Measurements from ENCODE around the gene SESN3.
"Not testable (repeated sequence)": the region's sequence is repeated elsewhere in the genome, so short reads cannot be mapped to it uniquely, and the experiment has no call there.

SESN3 gene

DNA sequence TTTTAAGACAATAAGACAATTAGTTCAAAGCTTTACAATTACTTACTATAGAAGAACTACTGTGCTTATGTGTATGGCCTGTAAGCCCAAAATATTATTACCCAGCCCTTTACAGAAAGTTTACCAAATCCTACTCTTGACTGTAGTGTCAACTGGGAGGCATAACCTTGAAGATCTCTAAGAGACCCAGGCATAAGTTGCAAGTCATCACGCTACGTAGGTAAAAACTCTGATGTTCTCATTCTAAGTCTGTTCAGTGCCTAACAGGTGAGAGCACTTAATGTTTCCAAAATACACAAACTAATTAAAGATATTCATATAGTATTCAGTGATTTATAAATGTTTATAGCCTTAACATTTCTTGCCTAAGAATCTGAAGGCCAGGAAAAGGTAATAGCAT, 12.9 kb downstream of the SESN3 start:
- DNase-seq (ENCODE audit: low spot score): no peak

- DNase-seq (ENCODE audit: low spot score): no peak
These were observed 18.4 kb downstream of the SESN3 start for GRCh38 chr11:95212609-95213008.

- DNase-seq (ENCODE audit: low spot score): not testable (repeated sequence)
These were observed 21.5 kb downstream of the SESN3 start for GRCh38 chr11:95209535-95209934.

- DNase-seq (ENCODE audit: low spot score): no peak
These were observed 30.1 kb downstream of the SESN3 start for GRCh38 chr11:95200781-95201457.

GRCh38 chr11:95195831-95196230, 35.2 kb downstream of the SESN3 start:
- no peak for DNase-seq (ENCODE audit: low spot score)

GRCh38 chr11:95193541-95193940, 37.5 kb downstream of the SESN3 start:
- no peak for DNase-seq (ENCODE audit: low spot score)

- DNase-seq (ENCODE audit: low spot score): no peak
These were observed 38.3 kb downstream of the SESN3 start for GRCh38 chr11:95192717-95193116.

DNA sequence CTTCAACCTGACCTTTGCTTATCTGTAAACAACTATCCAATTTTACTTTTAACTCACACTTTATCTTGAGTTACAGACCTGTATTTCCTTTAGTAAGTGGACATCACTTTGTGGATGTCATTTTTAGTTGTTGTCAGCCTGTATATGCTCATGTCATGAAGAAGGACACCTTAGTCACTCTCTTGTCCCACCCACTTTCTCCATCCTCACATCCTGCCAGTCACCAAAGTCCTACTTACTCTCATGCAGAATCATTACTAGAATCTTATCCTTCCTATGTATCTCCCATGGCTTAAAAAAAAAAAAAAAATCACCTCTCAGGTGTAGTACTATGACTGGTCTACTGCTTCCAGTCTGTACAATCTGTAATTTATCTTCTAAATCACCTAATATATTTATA, 43.3 kb downstream of the SESN3 start:
- DNase-seq (ENCODE audit: low spot score): no peak

DNA sequence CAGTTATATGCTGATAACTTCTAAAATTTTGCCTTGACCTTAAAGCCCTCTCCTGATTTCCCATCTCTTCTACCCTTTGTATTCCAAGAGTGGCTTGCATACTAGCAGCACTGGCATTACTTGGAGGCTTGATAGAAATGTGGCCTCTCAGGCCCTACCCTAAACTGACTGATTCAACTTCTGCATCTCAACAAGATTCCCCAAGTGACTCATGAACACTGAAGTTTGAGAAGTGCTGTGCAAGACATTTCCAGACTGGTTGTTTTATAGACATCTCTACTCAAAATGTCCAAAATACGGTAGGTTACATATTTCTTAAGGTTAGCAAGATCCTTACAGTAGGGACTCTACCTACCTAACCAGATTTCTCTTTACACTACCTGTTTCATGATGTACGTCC, 48.6 kb downstream of the SESN3 start:
- DNase-seq (ENCODE audit: low spot score): no peak

- DNase-seq (ENCODE audit: low spot score): no peak
These were observed 55.1 kb downstream of the SESN3 start for GRCh38 chr11:95175818-95176380.

- no peak for DNase-seq (ENCODE audit: low spot score)
These were observed 60.7 kb downstream of the SESN3 start for GRCh38 chr11:95170294-95170693.

DNA sequence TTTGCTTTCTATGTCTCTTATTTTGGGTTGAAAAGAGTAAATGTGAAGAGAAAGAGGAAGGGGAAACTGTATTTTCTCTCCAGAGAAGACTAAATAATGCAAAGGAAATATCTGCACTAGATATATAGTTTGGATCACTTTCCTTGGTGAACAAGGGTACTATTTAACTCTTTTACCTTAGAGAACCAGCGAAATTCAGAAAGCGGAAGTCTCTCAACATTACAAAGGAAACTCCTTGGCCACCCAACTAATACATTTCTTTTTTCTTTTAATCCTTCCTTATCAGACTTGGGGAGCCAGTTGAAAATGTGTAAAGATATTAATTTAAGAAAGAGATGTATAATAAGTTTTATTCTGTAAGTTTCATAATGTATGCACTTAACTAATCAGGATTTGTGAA, 64.2 kb downstream of the SESN3 start:
- DNase-seq (ENCODE audit: low spot score): no peak

GRCh38 chr11:95165638-95166037, 65.4 kb downstream of the SESN3 start:
- DNase-seq (ENCODE audit: low spot score): no peak

GRCh38 chr11:95163106-95163505, 67.9 kb downstream of the SESN3 start:
- no peak for DNase-seq (ENCODE audit: low spot score)

DNA sequence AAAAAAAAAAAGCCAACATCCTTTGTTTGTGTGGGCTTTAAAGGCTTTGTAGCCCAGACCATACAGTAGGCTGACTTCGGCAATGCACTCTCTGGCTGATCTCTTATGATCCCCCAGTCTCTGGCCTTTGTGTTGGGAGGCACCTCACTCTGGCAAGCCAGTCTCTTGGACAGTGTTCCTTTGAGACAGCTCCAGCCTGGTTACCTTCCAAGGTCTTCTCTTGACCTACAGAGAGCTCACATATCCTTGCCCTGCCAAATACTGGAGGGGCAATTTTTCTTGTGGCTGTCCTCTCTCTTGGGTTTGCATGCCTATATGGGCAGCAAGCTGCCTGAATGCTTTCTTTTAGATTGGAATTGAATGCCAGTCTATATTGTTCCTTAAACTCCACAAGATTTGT, 69.8 kb downstream of the SESN3 start:
- no peak for DNase-seq (ENCODE audit: low spot score)

DNA sequence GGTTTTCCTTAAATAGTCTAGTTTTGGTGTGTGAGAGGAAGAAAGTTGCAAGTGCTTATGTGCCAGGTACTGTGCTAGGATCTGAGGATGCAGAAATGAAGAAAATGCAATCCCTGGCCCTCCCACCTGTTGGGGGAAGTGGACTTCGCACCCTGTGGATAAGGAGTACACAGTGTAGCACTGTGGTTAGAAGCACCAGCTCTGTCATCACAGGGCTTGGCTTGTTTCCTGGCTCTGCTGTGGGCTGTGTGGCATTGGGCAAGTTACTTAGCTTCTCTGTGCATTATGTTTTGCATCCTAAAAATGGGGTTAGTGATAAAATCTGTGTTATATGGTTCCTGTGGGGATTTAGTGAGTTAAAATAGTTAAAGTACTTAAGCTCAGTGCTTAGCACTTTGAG, 73.2 kb downstream of the SESN3 start:
- no peak for DNase-seq (ENCODE audit: low spot score)

DNA sequence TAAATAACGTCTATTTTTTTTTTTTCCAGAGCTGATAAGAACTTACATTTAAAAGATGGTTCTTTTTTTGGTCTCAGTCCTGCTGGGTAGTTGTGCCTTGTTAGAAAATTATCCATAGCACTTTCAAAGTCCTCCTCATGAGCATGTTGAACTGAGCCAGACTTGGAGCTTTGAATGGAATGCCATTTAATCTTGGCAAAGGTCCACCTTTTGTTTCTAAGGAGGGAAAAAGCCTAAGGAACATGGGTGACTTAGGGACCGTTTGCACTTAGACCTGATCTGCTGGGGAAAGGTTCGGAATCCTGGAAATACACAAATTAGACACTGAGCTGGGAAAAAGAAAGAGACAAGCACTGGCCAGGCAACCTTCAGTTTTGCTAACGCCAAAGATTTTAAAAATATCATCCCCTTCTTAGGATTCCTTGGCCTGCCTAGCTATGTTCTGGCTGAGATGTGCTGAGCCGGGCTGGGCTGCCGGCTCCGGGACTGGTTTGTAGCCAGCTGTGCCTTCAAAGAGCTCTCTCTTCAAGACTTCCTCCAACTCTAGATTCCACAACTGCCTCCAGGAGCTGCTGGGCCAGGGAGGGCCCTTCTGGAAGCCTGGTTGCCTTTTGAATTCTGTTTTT, 74.0 kb downstream of the SESN3 start:
- no peak for DNase-seq (ENCODE audit: low spot score)

DNA sequence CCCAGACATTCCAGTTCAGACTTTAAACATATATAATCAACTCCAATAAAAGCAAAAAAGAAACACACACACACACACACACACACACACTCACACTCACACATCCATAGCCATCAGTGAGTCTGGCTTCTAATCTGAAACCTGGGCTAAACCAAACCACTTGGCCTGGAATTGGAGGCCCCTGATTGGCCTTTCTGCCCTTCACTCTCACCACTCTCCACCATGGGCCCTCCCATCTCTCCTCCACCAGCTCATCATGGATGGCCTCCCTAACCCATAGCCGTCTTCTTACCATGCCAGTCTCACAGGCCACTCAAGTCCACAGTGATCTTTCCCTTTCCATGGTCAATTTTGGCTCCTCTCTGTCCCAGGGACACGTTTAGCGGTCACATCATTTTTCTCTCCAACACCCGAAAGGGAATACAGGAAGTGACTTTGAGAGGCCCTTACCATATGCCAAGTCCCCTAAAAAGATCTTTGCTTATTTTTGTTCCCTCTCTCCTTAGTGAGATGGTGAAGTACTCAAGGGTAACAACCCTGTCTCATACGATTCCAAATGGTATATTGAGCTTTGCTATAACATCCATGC, 74.8 kb downstream of the SESN3 start:
- DNase-seq (ENCODE audit: low spot score): no peak

DNA sequence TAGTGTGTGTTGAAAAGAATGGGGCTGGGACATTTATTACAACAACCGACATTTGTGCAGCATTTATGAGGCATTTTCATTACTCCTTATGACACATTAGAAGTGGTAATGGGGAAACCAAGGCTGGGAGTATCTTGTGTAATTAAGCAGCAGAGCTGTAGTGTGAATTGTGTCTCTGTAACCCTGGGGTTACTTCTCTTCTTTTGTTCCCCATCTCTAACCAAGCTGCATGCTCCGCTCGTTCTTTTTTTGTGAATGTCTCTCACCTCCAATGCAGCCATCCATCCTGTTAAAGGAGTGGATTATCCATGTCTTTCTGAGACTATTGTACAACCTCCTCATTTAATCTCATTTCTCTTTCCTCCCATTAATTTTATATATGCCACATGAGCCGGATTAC, 75.6 kb downstream of the SESN3 start:
- no peak for DNase-seq (ENCODE audit: low spot score)

DNA sequence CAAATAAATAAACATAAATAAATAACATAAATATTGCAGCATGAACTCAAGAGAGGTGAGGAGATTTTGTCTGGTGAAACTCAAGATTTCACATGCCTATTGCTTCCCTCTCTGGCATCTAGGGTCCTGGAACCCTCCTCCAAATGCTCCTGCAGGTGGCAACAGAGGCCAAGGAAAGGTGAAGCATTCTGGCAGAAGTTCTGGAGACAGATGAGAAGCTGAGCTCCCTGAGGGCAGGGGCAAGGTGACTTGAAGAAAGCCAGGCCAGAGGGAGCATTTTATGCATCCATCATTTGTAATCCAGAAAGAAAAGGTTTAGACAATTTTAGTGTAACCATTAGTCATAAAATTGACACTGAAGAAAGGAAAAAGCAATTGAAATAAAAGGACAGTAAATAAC, 76.5 kb downstream of the SESN3 start:
- DNase-seq (ENCODE audit: low spot score): peak; percentile 77

- DNase-seq (ENCODE audit: low spot score): no peak
These were observed 77.2 kb downstream of the SESN3 start for GRCh38 chr11:95153857-95154246.

DNA sequence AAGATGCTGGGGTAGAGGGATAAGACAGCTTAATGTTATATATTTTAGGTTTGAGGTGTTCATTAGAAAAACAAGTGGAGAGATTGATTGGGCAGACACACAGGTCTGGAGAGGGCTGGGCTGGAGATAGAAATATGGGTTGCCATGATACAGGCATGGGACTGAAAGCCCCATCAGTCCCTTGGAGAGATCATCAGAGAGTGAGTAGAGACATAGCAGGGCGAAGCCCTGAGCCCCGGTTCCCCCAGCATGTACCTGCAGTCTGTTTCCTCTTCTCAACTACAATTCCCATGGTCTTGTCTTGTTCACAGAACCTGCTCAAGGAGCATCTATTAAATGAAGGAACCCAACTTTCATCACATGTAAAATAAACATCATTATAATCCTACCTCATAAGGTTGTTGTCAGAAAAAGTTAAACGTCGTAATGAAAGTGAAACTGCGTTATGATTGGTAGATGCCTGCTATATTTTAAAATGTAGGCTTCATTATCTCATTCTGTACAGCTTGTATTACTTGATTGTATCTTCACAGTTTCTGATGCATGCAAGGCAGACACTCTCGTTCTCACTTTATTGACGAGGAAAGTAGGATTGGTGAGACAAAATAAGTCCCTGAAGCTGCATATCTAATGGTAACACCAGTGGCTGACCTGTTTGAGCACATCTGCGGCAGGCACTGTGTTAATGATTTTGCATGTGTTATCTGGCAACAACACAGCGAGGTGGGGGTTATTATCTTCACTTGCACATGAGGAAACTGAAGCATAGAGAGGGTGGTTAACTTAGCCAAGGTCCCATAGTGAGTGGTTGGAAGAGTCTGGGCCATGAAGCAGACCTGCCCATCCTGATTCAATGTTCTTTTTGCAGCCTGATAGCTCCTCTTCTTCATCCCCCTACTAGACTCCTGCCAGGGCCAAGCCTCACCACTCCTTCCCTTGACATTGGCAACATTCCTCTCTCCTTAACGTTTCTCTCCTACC, 77.8 kb downstream of the SESN3 start:
- peak; percentile 42 for DNase-seq (ENCODE audit: low spot score)
